Naive thymus-derived CD4-positive, alpha-beta T cell (primary cell): ENCODE measurements around the gene SEPTIN5. TPM values are rescaled to one million over a fixed set of nuclear protein-coding genes. Genes with fewer than 3 reads are reported as not detected.

ENCODE experiments used
- ATAC-seq: fragments of 150-1000 bp; cut with Tn5 transposase; 2 replicates; pipeline ENCODE4 v1.10.0; 2021; ENCODE audit warnings: mild to moderate bottlenecking, moderate library complexity
- CTCF ChIA-PET: fragments of 350-600 bp; sonication (Branson Sonifier 250); formaldehyde crosslinking; loops from one replicate; lab custom pipeline; 2021; ENCODE audit warnings: antibody characterized with exemption; lab: Charles Lee
- POLR2A ChIA-PET: fragments of 350-600 bp; sonication (Branson Sonifier 250); formaldehyde crosslinking; loops from one replicate; lab custom pipeline; 2021; ENCODE audit warnings: antibody characterized with exemption, inconsistent platforms; lab: Charles Lee
- DNase-seq, 9 donors: peaks; one replicate each; pipeline versions ENCODE4 v3.0.0 to v3.0.0-alpha.2; 2020 to 2022; ENCODE audit warnings: mixed read lengths in 1 of 9
- H3K27ac ChIP-seq: one replicate; pipeline ENCODE4 v1.7.0; 2013; ENCODE audit warnings: mild to moderate bottlenecking, low read depth, low read length, moderate library complexity
- H3K27me3 ChIP-seq, 2 donors: one replicate each; pipeline ENCODE4 v1.7.0; 2013; ENCODE audit warnings: low read length in 2 of 2, mild to moderate bottlenecking in 2 of 2, moderate library complexity in 2 of 2; ENCODE audit not compliant: control insufficient read depth in 2 of 2, insufficient read depth in 2 of 2
- H3K36me3 ChIP-seq, 3 experiments: 1 replicate in 2 of 3; 2 replicates in 1 of 3; pipeline ENCODE4 v1.7.0; 2013; ENCODE audit warnings: low read length in 3 of 3, mild to moderate bottlenecking in 3 of 3, moderate library complexity in 1 of 3; ENCODE audit not compliant: insufficient read depth in 3 of 3, control insufficient read depth in 2 of 3
- H3K4me1 ChIP-seq, 2 donors: one replicate each; pipeline ENCODE4 v1.7.0; 2013; ENCODE audit warnings: low read length in 2 of 2, mild to moderate bottlenecking in 2 of 2, moderate library complexity in 1 of 2; ENCODE audit not compliant: control insufficient read depth in 2 of 2, insufficient read depth in 2 of 2
- H3K4me3 ChIP-seq: 2 replicates; pipeline ENCODE4 v1.7.0; 2013; ENCODE audit warnings: mild to moderate bottlenecking, low read length
- H3K9me3 ChIP-seq, 3 experiments: 1 replicate in 2 of 3; 2 replicates in 1 of 3; pipeline ENCODE4 v1.7.0; 2013; ENCODE audit warnings: low read length in 3 of 3; ENCODE audit not compliant: control insufficient read depth in 2 of 3
- H3K27ac Mint-ChIP-seq, 9 donors: one replicate each; pipeline ENCODE4 v1.8.0; 2020 to 2022; ENCODE audit warnings: mixed read lengths in 9 of 9, mild to moderate bottlenecking in 8 of 9, moderate library complexity in 5 of 9, inconsistent platforms in 2 of 9
- H3K27me3 Mint-ChIP-seq, 5 donors: one replicate each; pipeline ENCODE4 v1.8.0; 2021 to 2022; ENCODE audit warnings: mixed read lengths in 5 of 5, mild to moderate bottlenecking in 1 of 5
- H3K36me3 Mint-ChIP-seq, 5 donors: one replicate each; pipeline ENCODE4 v1.8.0; 2020 to 2022; ENCODE audit warnings: mixed read lengths in 5 of 5, mild to moderate bottlenecking in 3 of 5, inconsistent platforms in 1 of 5
- H3K4me1 Mint-ChIP-seq, 7 donors: one replicate each; pipeline ENCODE4 v1.8.0; 2020 to 2022; ENCODE audit warnings: mixed read lengths in 7 of 7, mild to moderate bottlenecking in 3 of 7, inconsistent platforms in 1 of 7
- H3K4me3 Mint-ChIP-seq, 10 donors: one replicate each; pipeline ENCODE4 v1.8.0; 2020 to 2022; ENCODE audit warnings: mild to moderate bottlenecking in 10 of 10, mixed read lengths in 10 of 10, moderate library complexity in 6 of 10, inconsistent platforms in 2 of 10
- H3K9me3 Mint-ChIP-seq, 11 donors: one replicate each; pipeline ENCODE4 v1.8.0; 2020 to 2022; ENCODE audit warnings: mixed read lengths in 11 of 11, mild to moderate bottlenecking in 4 of 11, inconsistent platforms in 1 of 11, moderate library complexity in 1 of 11
- intact Hi-C, 2 donors: fragments of 100-400 bp; cut with micrococcal nuclease; formaldehyde crosslinking; loops; one replicate each; pipeline ENCODE4 v1.15.1; 2023
- polyA plus RNA-seq, 2 donors: library from polyadenylated mRNA; unstranded; fragments of 300-500 nt; fragmentation: Illumina TruSeq; gene quantifications; one replicate each; pipeline ENCODE4 v1.2.3, GENCODE V29; 2021
- total RNA-seq, 6 experiments: library from RNA in 5 of 6; stranded (reverse) in 5 of 6; gene quantifications; 1 replicate in 5 of 6; 2 replicates in 1 of 6; pipeline ENCODE4 v1.2.3 and lab custom pipeline; 2021 to 2026

SEPTIN5 gene
- total and polyA plus RNA-seq, 7 experiments from 2014 or later, result 0.22 to 4.2 (median 0.49) TPM; not detected in 3

DNA sequence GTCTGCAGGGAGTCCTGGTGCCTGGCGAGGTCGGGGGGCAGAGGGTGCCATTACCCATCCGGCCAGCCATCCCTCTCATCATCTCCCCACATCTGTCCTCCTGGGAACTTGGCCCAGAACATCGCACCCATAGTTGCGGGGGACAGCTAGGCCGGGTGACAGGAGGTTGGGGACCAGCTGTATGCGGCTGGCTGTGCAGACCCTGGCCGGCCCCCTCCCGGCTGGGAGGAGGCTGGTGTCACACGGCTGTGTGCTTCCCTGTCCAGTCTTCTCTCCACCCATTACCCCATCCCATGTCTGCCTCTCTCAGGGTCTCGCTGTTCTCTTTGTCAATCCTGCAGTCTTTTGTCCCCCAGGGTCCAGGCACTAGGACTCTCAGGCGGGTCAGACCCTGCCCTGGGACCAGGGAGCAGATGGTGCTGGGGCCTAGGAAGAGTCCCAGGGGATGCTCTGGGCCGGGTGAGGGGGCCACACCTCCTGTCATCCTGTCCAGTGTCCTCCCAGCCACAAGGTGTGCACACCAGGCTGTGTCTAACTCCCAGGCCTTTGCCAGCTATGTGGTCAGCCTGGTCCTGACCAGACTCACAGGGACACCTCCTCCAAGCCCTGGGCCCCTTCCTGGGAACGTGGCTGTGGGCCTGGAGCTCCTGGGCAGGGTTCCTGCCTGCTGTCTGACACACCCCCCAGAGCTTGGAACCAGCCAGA lies 39.8 kb downstream of the SEPTIN5 start:
- peaks cover 0 to 11% of the 10 kb centered on the region in 2 donors for H3K27me3 ChIP-seq
- DNase-seq (no peak), ATAC-seq (no peak)
- peaks cover 6 to 28% (median 14%) of the 10 kb centered on the region in 7 donors for H3K4me1 Mint-ChIP-seq
- no peaks in the 10 kb centered on the region for H3K9me3 Mint-ChIP-seq
- no peak overlapping the region for H3K27ac ChIP-seq
- H3K4me3 ChIP-seq, result no peak overlapping the region
- H3K27ac Mint-ChIP-seq, result no peak overlapping the region
- H3K4me3 Mint-ChIP-seq, result peak overlapping the region in 1 of 10 donors; percentile 29
- H3K4me1 ChIP-seq, result peaks cover 8 to 16% of the 10 kb centered on the region in 2 donors
- no peaks in the 10 kb centered on the region for H3K9me3 ChIP-seq
- H3K27me3 Mint-ChIP-seq, result peaks cover 26 to 56% (median 38%) of the 10 kb centered on the region in 5 donors
- H3K36me3 ChIP-seq, result no peaks in the 10 kb centered on the region
- intact Hi-C loops, result no loop called here
- ChIA-PET CTCF (no interaction called here), POLR2A (no interaction called here)
- H3K36me3 Mint-ChIP-seq, result no peaks in the 10 kb centered on the region

DNA sequence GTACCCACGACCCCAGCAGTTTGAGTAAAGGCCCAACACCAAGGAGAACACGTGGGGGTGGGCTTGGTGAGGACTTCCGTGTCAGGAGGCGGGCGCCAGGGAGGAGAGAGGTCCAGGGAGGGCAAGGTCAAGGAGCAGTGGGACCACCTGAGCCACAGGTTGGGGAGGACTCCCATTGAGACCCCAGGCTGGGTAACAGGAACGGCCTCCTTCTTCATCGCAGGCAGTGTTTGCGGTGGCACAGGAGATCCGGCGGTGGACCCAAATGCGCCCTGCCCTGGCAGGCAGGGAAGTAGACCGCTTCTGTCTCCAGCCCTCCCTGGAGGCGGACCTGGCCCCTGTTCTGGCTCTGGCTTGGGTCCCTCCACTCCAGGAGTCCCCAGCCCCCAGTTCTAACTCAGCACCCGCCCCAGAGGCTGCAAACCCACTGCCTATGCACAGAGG lies 40.4 kb downstream of the SEPTIN5 start:
- H3K27me3 ChIP-seq, result peaks cover 0 to 11% of the 10 kb centered on the region in 2 donors
- intact Hi-C loops, result loop anchor here in 1 of 2 donors (5.0 kb wide), 1 partner anchor 103 kb away; no protein-coding TSS in a partner anchor

DNA sequence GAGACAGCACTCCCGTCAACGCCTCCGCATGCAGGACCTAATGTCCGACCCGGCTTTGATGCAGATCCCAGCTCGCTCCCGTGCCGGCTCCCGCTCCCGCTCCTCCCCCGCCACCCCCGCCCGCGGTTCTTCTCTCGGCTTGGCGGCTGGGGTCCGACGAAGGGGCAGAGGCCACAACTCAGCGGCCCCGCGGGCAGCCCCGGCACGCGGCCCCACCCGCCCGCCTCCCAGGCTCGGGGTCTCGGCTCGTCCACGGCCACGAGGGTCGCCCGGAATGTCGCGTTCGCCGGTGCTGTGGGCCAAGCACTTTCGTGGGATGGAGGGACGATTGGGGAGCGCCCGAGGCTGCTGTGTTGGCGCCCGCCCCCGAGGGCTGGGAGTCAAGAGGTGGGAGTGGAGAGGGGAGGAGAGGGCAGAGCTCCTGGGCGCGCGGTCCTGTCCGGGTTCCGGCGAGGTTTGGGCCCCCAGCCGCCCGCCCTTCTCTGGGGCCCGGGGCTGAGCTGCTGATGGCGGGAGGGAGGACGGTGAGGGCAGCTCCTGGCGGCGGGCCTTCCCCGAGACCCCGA lies 40.9 kb downstream of the SEPTIN5 start:
- ChIA-PET POLR2A (no interaction called here), CTCF (interaction anchor here (2.2 kb wide), 1 partner anchor 156 kb away, joined by 19 read pairs; no protein-coding TSS in a partner anchor)
- no peak overlapping the region for H3K27ac Mint-ChIP-seq
- H3K4me1 Mint-ChIP-seq, result peaks cover 16 to 37% (median 23%) of the 10 kb centered on the region in 7 donors
- H3K9me3 Mint-ChIP-seq, result peaks cover 0 to 2% (median 0%) of the 10 kb centered on the region in 11 donors
- peak overlapping the region in 6 of 10 donors; percentile 21 to 83 (median 62) for H3K4me3 Mint-ChIP-seq
- ATAC-seq (no peak), DNase-seq (no peak)
- H3K27me3 ChIP-seq, result peaks cover 0 to 11% of the 10 kb centered on the region in 2 donors
- H3K36me3 ChIP-seq, result no peaks in the 10 kb centered on the region
- H3K4me3 ChIP-seq, result no peak overlapping the region
- peaks cover 0 to 6% (median 5%) of the 10 kb centered on the region in 5 donors for H3K36me3 Mint-ChIP-seq
- H3K27me3 Mint-ChIP-seq, result peaks cover 35 to 65% (median 48%) of the 10 kb centered on the region in 5 donors
- no peak overlapping the region for H3K27ac ChIP-seq
- peaks cover 8 to 23% of the 10 kb centered on the region in 2 donors for H3K4me1 ChIP-seq
- intact Hi-C loops, result loop anchor here in 1 of 2 donors (5.0 kb wide), 1 partner anchor 102 kb away; no protein-coding TSS in a partner anchor
- no peaks in the 10 kb centered on the region for H3K9me3 ChIP-seq

More for the DNA sequence above, 40.4 kb downstream of the SEPTIN5 start:
- Mint-ChIP-seq H3K36me3 (peaks cover 0 to under 1% (median under 1%) of the 10 kb centered on the region in 5 donors), H3K4me1 (peaks cover 11 to 32% (median 18%) of the 10 kb centered on the region in 7 donors), H3K9me3 (no peaks in the 10 kb centered on the region), H3K4me3 (peak overlapping the region in 5 of 10 donors; percentile 21 to 82 (median 50)), H3K27ac (no peak overlapping the region), H3K27me3 (peaks cover 30 to 60% (median 43%) of the 10 kb centered on the region in 5 donors)
- ChIA-PET CTCF (no interaction called here), POLR2A (no interaction called here)
- Histone ChIP-seq H3K4me3 (no peak overlapping the region), H3K4me1 (peaks cover 8 to 20% of the 10 kb centered on the region in 2 donors), H3K9me3 (no peaks in the 10 kb centered on the region), H3K36me3 (no peaks in the 10 kb centered on the region), H3K27ac (no peak overlapping the region)
- no peak for DNase-seq
- no peak for ATAC-seq

GRCh38 chr22:19755722-19756287 lies 41.5 kb downstream of the SEPTIN5 start:
- ATAC-seq (no peak), DNase-seq (no peak)
- H3K27me3 ChIP-seq, result peaks cover 0 to 11% of the 10 kb centered on the region in 2 donors
- intact Hi-C loops, result loop anchor here (1.0 to 5.0 kb wide), 6 partner anchors 10 to 191 kb away; no protein-coding TSS in a partner anchor
- H3K4me3 Mint-ChIP-seq, result peak overlapping the region; percentile 40 to 89 (median 76)
- H3K36me3 Mint-ChIP-seq, result peaks cover 0 to 8% (median 7%) of the 10 kb centered on the region in 5 donors
- no peak overlapping the region for H3K27ac ChIP-seq
- H3K9me3 Mint-ChIP-seq, result peaks cover 0 to 2% (median 0%) of the 10 kb centered on the region in 11 donors
- no peak overlapping the region for H3K27ac Mint-ChIP-seq
- H3K27me3 Mint-ChIP-seq, result peaks cover 37 to 66% (median 51%) of the 10 kb centered on the region in 5 donors
- no peaks in the 10 kb centered on the region for H3K36me3 ChIP-seq
- H3K4me1 Mint-ChIP-seq, result peaks cover 18 to 40% (median 24%) of the 10 kb centered on the region in 7 donors
- POLR2A ChIA-PET, result interaction anchor here (0.8 to 1.6 kb wide), 2 partner anchors 80 to 141 kb away, joined by 3 to 4 read pairs; no protein-coding TSS in a partner anchor
- peaks cover 8 to 23% of the 10 kb centered on the region in 2 donors for H3K4me1 ChIP-seq
- H3K9me3 ChIP-seq, result no peaks in the 10 kb centered on the region
- CTCF ChIA-PET, result interaction anchor here (0.7 to 2.2 kb wide), 10 partner anchors 9 to 194 kb away, joined by 3 to 19 read pairs (median 3); no protein-coding TSS in a partner anchor
- peak overlapping the region; percentile 39 for H3K4me3 ChIP-seq

- ATAC-seq (peak; percentile 79), DNase-seq (peak; percentile 56 to 79 (median 70))
- Mint-ChIP-seq H3K27ac (no peak overlapping the region), H3K4me3 (peak overlapping the region; percentile 62 to 89 (median 74)), H3K9me3 (peaks cover 0 to 2% (median 0%) of the 10 kb centered on the region in 11 donors), H3K36me3 (peaks cover 0 to 8% (median 7%) of the 10 kb centered on the region in 5 donors), H3K27me3 (peaks cover 39 to 67% (median 53%) of the 10 kb centered on the region in 5 donors), H3K4me1 (peaks cover 19 to 41% (median 25%) of the 10 kb centered on the region in 7 donors)
- Histone ChIP-seq H3K27ac (no peak overlapping the region), H3K4me3 (peak overlapping the region; percentile 39), H3K9me3 (no peaks in the 10 kb centered on the region), H3K4me1 (peaks cover 8 to 23% of the 10 kb centered on the region in 2 donors), H3K27me3 (peaks cover 0 to 11% of the 10 kb centered on the region in 2 donors), H3K36me3 (no peaks in the 10 kb centered on the region)
- CTCF ChIA-PET, result interaction anchor here (0.7 to 2.2 kb wide), 11 partner anchors 8 to 193 kb away, joined by 3 to 19 read pairs (median 3); no protein-coding TSS in a partner anchor
- POLR2A ChIA-PET, result interaction anchor here (0.8 to 1.6 kb wide), 2 partner anchors 81 to 140 kb away, joined by 3 to 4 read pairs; no protein-coding TSS in a partner anchor
- intact Hi-C loops, result loop anchor here (1.0 to 5.0 kb wide), 6 partner anchors 10 to 191 kb away; no protein-coding TSS in a partner anchor
These were observed 42.2 kb downstream of the SEPTIN5 start for GRCh38 chr22:19756288-19757128.
